ENCODE data around the gene ZNF516. TPM values are rescaled to one million over a fixed set of nuclear protein-coding genes. Genes with fewer than 3 reads are reported as not detected.

ZNF516 gene
- total and polyA plus RNA-seq, 2 of the 4 experiments (the other 2 are of a cell fraction): 7.9 to 16.9 TPM

DNA sequence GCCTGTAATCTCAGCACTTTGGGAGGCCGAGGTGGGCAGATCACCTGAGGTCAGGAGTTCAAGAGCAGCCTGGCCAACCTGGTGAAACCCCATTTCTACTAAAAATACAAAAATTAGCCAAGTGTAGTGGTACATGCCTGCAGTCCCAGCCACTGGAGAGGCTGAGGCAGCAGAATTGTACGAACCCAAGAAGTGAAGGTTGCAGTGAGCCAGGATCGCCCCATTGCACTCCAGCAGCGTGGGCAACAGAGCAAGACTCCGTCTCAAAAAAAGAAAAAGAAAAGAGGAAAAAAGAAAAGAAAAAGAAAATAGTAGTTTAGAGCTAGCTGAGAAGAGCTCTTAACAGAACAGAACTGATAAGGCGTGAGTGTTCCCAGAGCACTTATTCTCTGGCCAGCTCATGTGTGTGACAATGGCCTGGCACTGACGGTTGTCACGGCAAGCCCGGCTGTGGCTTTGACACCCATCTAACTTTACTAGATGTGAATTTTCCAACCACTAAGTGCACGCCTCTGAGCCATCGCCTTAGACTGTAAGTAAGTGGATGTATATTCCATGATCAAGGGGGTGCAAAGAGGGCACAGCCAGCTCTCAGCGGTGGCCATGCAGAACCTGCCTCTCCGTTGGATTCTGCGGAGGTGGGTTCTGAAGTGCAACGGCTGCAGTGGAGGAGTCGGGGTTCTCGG lies 80.0 kb downstream of the ZNF516 start:
- no peak overlapping the region for H3K4ac ChIP-seq (ENCODE audit: low read depth, low read length)
- H3K56ac ChIP-seq (ENCODE audit: extremely low read depth, insufficient read depth, low read length): no peak overlapping the region
- WGBS, 2 experiments (ENCODE audit: extremely low coverage in 2 of 2, insufficient read length in 1 of 2): 95% methylated on average over 4 of the region's 17 CpGs; no CpG with 5 or more reads in 1 of the 2 experiments
- peaks cover 42 to 85% of the 10 kb centered on the region in 2 experiments for H3K79me1 ChIP-seq (ENCODE audit: low read depth in 1 of 2, low read length in 2 of 2)
- no peak overlapping the region for H2AFZ ChIP-seq (replicated peaks; ENCODE audit: low read length, poor library complexity)
- DNase-seq (no peak), ATAC-seq (ENCODE audit: low read depth) (no peak)
- H3K14ac ChIP-seq (replicated peaks; ENCODE audit: low read depth, low read length): no peak overlapping the region
- no peak overlapping the region for H3K23ac ChIP-seq (ENCODE audit: low read depth, low read length)
- H4K8ac ChIP-seq (ENCODE audit: low read depth in 2 of 2, low read length in 2 of 2): no peak overlapping the region
- in situ Hi-C loops (cut with MboI; ENCODE audit: low sequenced_read_pairs) (no loop called here), dilution Hi-C loops (cut with HindIII; ENCODE audit: low sequenced_read_pairs, unreplicated experiment) (no loop called here), intact Hi-C loops (cut with micrococcal nuclease) (loop anchor here (5.0 kb wide), 2 partner anchors 37 to 77 kb away; no protein-coding TSS in a partner anchor)
- no TSS peak for BruUV-seq (replicated peaks)
- H3K18ac ChIP-seq (ENCODE audit: low read depth, low read length): no peak overlapping the region
- peaks cover 79% of the 10 kb centered on the region for H4K20me1 ChIP-seq (ENCODE audit: insufficient read depth, low read length)
- H2AK5ac ChIP-seq (ENCODE audit: low read depth, low read length): no peak overlapping the region
- peaks cover 10% of the 10 kb centered on the region for H3K4me1 ChIP-seq (ENCODE audit: control insufficient read depth, insufficient read depth, low read length)
- H3K4me3 ChIP-seq (ENCODE audit: insufficient read depth, low read depth, low read length): no peak overlapping the region
- H3K27ac ChIP-seq (ENCODE audit: insufficient read depth, low read length): no peak overlapping the region
- no peak overlapping the region for H4K91ac ChIP-seq (ENCODE audit: insufficient read depth, low read depth, low read length)
- no peak overlapping the region for H3K4me2 ChIP-seq (ENCODE audit: low read depth, low read length)
- no peak overlapping the region for H3K9ac ChIP-seq (ENCODE audit: low read depth, low read length)
- POLR2A ChIA-PET (ENCODE audit: unreplicated experiment): no interaction called here
- H2BK20ac ChIP-seq (ENCODE audit: low read depth, low read length): no peak overlapping the region
- peaks cover 28% of the 10 kb centered on the region for H3K9me1 ChIP-seq (ENCODE audit: insufficient read depth, low read length)
- H3K36me3 ChIP-seq (ENCODE audit: control insufficient read depth, insufficient read depth, low read length): peaks cover 6% of the 10 kb centered on the region
- CTCF ChIA-PET: no interaction called here
- H4K5ac ChIP-seq (ENCODE audit: low read depth, low read length): no peak overlapping the region
- no peaks in the 10 kb centered on the region for H3K27me3 ChIP-seq (ENCODE audit: control insufficient read depth, insufficient read depth, low read length)
- no peak overlapping the region for H2BK15ac ChIP-seq (ENCODE audit: low read depth, low read length)
- H3K9me3 ChIP-seq (ENCODE audit: control insufficient read depth, insufficient read depth, low read length): no peaks in the 10 kb centered on the region
- no peak overlapping the region for H2BK5ac ChIP-seq (ENCODE audit: low read depth, low read length, poor library complexity, severe bottlenecking)
- no peak overlapping the region for H2AK9ac ChIP-seq (replicated peaks; ENCODE audit: low read depth, low read length, poor library complexity)
- TF ChIP-seq BHLHE40 (IDR thresholded peaks at IDR 0.05; ENCODE audit: low read depth, low read length) (no peak), MAFK (IDR thresholded peaks at IDR 0.05; ENCODE audit: low read depth, low read length) (no peak), RCOR1 (IDR thresholded peaks at IDR 0.05; ENCODE audit: insufficient replicate concordance, low read length) (no peak), NFE2L2 (IDR thresholded peaks at IDR 0.05; ENCODE audit: low read depth, low read length) (no peak), CHD1 (IDR thresholded peaks at IDR 0.05; ENCODE audit: low read depth, low read length) (no peak), POLR2A (IDR thresholded peaks at IDR 0.05; ENCODE audit: low read depth, low read length) (no peak), RFX5 (IDR thresholded peaks at IDR 0.05; ENCODE audit: low read depth, low read length) (no peak), CEBPB (IDR thresholded peaks at IDR 0.05; ENCODE audit: low read depth, low read length) (no peak), MXI1 (IDR thresholded peaks at IDR 0.05; ENCODE audit: borderline replicate concordance, low read depth, low read length) (no peak), FOS (IDR thresholded peaks at IDR 0.05; ENCODE audit: low read depth, low read length) (no peak), SMC3 (IDR thresholded peaks at IDR 0.05; ENCODE audit: low read depth, low read length) (no peak), RAD21 (IDR thresholded peaks at IDR 0.05; ENCODE audit: low read length) (no peak)
- TF ChIP-seq, protein P1, sequence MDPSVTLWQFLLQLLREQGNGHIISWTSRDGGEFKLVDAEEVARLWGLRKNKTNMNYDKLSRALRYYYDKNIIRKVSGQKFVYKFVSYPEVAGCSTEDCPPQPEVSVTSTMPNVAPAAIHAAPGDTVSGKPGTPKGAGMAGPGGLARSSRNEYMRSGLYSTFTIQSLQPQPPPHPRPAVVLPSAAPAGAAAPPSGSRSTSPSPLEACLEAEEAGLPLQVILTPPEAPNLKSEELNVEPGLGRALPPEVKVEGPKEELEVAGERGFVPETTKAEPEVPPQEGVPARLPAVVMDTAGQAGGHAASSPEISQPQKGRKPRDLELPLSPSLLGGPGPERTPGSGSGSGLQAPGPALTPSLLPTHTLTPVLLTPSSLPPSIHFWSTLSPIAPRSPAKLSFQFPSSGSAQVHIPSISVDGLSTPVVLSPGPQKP (IDR thresholded peaks at IDR 0.05; ENCODE audit: borderline replicate concordance, low read depth, low read length): no peak
- TF ChIP-seq, protein P2, sequence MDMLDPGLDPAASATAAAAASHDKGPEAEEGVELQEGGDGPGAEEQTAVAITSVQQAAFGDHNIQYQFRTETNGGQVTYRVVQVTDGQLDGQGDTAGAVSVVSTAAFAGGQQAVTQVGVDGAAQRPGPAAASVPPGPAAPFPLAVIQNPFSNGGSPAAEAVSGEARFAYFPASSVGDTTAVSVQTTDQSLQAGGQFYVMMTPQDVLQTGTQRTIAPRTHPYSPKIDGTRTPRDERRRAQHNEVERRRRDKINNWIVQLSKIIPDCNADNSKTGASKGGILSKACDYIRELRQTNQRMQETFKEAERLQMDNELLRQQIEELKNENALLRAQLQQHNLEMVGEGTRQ (IDR thresholded peaks at IDR 0.05; ENCODE audit: low read depth, low read length): no peak
- TF ChIP-seq, protein P3, sequence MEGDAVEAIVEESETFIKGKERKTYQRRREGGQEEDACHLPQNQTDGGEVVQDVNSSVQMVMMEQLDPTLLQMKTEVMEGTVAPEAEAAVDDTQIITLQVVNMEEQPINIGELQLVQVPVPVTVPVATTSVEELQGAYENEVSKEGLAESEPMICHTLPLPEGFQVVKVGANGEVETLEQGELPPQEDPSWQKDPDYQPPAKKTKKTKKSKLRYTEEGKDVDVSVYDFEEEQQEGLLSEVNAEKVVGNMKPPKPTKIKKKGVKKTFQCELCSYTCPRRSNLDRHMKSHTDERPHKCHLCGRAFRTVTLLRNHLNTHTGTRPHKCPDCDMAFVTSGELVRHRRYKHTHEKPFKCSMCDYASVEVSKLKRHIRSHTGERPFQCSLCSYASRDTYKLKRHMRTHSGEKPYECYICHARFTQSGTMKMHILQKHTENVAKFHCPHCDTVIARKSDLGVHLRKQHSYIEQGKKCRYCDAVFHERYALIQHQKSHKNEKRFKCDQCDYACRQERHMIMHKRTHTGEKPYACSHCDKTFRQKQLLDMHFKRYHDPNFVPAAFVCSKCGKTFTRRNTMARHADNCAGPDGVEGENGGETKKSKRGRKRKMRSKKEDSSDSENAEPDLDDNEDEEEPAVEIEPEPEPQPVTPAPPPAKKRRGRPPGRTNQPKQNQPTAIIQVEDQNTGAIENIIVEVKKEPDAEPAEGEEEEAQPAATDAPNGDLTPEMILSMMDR (conservative IDR thresholded peaks at IDR 0.05; ENCODE audit: low read depth, low read length): no peak
- no peak overlapping the region for H2BK120ac ChIP-seq (ENCODE audit: low read depth, low read length)
